Measurements from ENCODE around the gene RNF14. TPM values are rescaled to one million over a fixed set of nuclear protein-coding genes. Genes with fewer than 3 reads are reported as not detected.

RNF14 gene
- total and polyA plus RNA-seq, 10 of the 15 experiments (the other 5 are each of a cell fraction or from before 2014, with no cell fraction given) = 13.2 to 41.8 (median 28.3) TPM

DNA sequence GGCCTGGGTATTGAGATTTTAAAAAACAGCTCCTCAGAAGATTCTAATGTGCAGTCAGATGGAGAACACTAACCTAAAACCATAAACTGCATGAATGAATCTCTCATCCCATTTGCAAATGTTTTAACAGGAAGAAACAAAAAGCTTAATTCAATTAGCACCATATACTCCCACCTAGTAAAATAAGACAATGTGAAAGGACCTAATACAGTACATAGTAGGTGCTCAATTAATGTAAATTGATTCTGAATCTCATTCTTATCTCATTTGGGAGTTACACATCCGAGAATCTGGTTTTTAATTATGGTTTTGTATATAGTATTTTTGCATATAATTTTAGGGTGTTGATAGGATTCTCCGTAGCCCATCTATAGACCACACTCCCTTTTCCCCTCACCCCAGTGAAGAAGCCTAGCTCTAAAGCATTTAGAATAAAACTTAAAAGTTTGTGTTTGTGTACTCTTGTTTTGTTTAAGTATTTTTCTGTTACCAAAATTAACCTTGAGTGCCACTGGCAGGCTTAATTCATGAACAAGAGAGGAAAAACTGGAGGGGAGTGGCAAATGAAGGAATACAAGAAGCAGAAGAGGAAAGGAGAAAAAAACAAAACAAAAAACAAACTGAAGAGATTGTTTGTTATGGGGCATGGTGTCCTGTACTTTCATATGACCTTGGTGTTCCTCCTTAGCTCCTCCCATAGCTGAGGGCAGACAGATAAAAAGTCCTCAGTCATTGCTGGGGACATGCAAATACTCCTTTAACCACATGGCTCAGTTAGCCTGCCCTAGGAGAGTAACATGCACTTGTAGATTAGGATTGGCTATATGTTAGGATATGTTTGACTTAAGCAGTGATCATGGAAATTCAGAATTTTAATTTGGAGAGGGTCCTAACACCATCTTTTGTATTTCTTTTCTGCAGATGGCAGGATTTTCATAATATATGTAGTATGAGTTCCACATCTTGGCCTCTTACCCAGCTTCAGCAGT, 1.2 kb downstream of the RNF14 start (continued):
- TF ChIP-seq, protein P1, sequence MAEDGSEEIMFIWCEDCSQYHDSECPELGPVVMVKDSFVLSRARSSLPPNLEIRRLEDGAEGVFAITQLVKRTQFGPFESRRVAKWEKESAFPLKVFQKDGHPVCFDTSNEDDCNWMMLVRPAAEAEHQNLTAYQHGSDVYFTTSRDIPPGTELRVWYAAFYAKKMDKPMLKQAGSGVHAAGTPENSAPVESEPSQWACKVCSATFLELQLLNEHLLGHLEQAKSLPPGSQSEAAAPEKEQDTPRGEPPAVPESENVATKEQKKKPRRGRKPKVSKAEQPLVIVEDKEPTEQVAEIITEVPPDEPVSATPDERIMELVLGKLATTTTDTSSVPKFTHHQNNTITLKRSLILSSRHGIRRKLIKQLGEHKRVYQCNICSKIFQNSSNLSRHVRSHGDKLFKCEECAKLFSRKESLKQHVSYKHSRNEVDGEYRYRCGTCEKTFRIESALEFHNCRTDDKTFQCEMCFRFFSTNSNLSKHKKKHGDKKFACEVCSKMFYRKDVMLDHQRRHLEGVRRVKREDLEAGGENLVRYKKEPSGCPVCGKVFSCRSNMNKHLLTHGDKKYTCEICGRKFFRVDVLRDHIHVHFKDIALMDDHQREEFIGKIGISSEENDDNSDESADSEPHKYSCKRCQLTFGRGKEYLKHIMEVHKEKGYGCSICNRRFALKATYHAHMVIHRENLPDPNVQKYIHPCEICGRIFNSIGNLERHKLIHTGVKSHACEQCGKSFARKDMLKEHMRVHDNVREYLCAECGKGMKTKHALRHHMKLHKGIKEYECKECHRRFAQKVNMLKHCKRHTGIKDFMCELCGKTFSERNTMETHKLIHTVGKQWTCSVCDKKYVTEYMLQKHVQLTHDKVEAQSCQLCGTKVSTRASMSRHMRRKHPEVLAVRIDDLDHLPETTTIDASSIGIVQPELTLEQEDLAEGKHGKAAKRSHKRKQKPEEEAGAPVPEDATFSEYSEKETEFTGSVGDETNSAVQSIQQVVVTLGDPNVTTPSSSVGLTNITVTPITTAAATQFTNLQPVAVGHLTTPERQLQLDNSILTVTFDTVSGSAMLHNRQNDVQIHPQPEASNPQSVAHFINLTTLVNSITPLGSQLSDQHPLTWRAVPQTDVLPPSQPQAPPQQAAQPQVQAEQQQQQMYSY (CRISPR knock-in tag; IDR thresholded peaks at IDR 0.05) = no peak
- TF ChIP-seq HCFC1 (IDR thresholded peaks at IDR 0.05; ENCODE audit: low read length) (no peak), SPI1 (IDR thresholded peaks at IDR 0.05; ENCODE audit: borderline replicate concordance, insufficient read depth, low read depth, low read length) (no peak), TAF1 (IDR thresholded peaks at IDR 0.05; ENCODE audit: borderline replicate concordance, low read depth, low read length) (no peak)

DNA sequence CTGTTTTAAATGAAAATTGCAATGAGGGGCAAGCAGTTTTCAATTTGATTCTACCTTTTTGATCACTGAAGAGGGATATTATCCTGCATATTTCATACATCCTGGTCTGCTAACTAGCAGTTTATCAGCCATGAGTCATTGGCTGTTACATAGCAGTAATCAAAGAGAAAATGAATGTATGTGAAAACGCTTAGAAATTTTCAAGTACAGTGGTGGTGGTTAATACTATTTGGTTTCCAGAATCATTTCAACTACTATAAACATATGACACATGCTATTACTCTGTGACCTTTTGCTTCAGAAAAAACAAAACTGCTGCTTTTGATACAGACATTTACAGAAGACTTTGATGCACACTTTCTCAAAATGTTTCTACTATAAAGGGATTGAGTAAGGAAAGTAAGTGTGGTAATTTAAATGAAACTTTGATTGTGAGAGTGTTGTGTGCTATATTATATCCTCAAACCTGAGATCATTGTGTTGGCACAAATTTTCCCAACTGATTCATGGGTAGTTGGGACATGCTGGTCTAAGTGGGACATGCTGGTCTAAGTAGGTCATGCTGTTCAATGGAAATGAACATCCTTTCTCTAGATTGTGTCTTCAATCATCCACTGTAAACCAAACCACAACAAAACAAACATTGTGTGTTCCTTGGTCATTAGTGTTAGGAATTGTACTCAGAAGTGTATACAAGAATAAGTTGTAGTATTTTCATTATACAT, 5.1 kb downstream of the RNF14 start:
- CTCF ChIA-PET = interaction anchor here (6.0 kb wide), 1 partner anchor 17 kb away, joined by 46 read pairs; no protein-coding TSS in a partner anchor
- no TSS peak for BruUV-seq (replicated peaks)
- SMC1A ChIA-PET (ENCODE audit: uncharacterized antibody, unreplicated experiment) = no interaction called here
- Histone ChIP-seq H3K36me3 (ENCODE audit: control insufficient read depth in 2 of 2, insufficient read depth in 2 of 2, low read length in 1 of 2) (peaks cover 0 to 12% of the 10 kb centered on the region in 2 experiments), H4K20me1 (ENCODE audit: control insufficient read depth, insufficient read depth) (no peaks in the 10 kb centered on the region), H3K79me2 (ENCODE audit: control insufficient read depth, insufficient read depth, low read length) (peaks cover 15% of the 10 kb centered on the region), H3K9ac (ENCODE audit: control insufficient read depth, insufficient read depth, low read length) (no peak overlapping the region), H3K27ac (ENCODE audit: control insufficient read depth, insufficient read depth) (no peak overlapping the region), H3K4me1 (ENCODE audit: control insufficient read depth, insufficient read depth, low read length) (peaks cover 5% of the 10 kb centered on the region; the same call in 1 of the 2 replicates), H2AFZ (ENCODE audit: control insufficient read depth, low read depth, low read length) (no peak overlapping the region), H3K9me3 (replicated peaks; ENCODE audit: control insufficient read depth, insufficient read depth, low read length) (no peaks in the 10 kb centered on the region), H3K4me3 (no peak overlapping the region), H3K27me3 (replicated peaks in 1 of 2; ENCODE audit: control insufficient read depth in 2 of 2, insufficient read depth in 2 of 2, low read length in 1 of 2) (no peaks in the 10 kb centered on the region), H3K4me2 (ENCODE audit: control insufficient read depth, insufficient read depth) (no peak overlapping the region)
- 47% methylated on average over 1 of the region's 1 CpG for WGBS (ENCODE audit: insufficient coverage, insufficient replicate concordance, low lambda C conversion rate, missing lambda C conversion rate)
- RAD21 ChIA-PET (ENCODE audit: unreplicated experiment) = no interaction called here
- in situ Hi-C loops (cut with MboI) = no loop called here
- FAIRE-seq (no peak), DNase-seq (ENCODE audit: low read depth, low spot score) (no peak), ATAC-seq (no peak)
- POLR2A ChIA-PET = no interaction called here
- intact Hi-C loops (cut with micrococcal nuclease; ENCODE audit: unreplicated experiment) = no loop called here
- TF ChIP-seq FOS (IDR thresholded peaks at IDR 0.05; ENCODE audit: borderline replicate concordance, extremely low read depth, insufficient read length) (no peak), FOXK2 (IDR thresholded peaks at IDR 0.05) (no peak), TCF7 (IDR thresholded peaks at IDR 0.05; ENCODE audit: borderline replicate concordance) (no peak), YY1 (IDR thresholded peaks at IDR 0.05; ENCODE audit: low read depth, low read length) (no peak), NFYB (IDR thresholded peaks at IDR 0.05; ENCODE audit: insufficient read depth, low read depth, low read length) (no peak), SRF (IDR thresholded peaks at IDR 0.05; ENCODE audit: low read depth in 2 of 2, low read length in 2 of 2) (no peak)
- TF ChIP-seq, protein P2, sequence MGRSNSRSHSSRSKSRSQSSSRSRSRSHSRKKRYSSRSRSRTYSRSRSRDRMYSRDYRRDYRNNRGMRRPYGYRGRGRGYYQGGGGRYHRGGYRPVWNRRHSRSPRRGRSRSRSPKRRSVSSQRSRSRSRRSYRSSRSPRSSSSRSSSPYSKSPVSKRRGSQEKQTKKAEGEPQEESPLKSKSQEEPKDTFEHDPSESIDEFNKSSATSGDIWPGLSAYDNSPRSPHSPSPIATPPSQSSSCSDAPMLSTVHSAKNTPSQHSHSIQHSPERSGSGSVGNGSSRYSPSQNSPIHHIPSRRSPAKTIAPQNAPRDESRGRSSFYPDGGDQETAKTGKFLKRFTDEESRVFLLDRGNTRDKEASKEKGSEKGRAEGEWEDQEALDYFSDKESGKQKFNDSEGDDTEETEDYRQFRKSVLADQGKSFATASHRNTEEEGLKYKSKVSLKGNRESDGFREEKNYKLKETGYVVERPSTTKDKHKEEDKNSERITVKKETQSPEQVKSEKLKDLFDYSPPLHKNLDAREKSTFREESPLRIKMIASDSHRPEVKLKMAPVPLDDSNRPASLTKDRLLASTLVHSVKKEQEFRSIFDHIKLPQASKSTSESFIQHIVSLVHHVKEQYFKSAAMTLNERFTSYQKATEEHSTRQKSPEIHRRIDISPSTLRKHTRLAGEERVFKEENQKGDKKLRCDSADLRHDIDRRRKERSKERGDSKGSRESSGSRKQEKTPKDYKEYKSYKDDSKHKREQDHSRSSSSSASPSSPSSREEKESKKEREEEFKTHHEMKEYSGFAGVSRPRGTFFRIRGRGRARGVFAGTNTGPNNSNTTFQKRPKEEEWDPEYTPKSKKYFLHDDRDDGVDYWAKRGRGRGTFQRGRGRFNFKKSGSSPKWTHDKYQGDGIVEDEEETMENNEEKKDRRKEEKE (IDR thresholded peaks at IDR 0.05) = no peak
